HepG2 (cell line): ENCODE results near the gene NPBWR2. TPM values are rescaled to one million over a fixed set of nuclear protein-coding genes. Genes with fewer than 3 reads are reported as not detected.

Experiments used
- ARID2 ChIP-seq: sonication (generic); formaldehyde crosslinking; IDR thresholded peaks from 2 replicates; pipeline ENCODE4 v1.8.1; 2022; ENCODE audit warnings: mild to moderate bottlenecking, missing genetic modification reagents, borderline replicate concordance
- CEBPB ChIP-seq: IDR thresholded peaks from 2 replicates; pipeline ENCODE4 v1.6.1; 2011; ENCODE audit warnings: low read depth, low read length, improper control_type of control experiment, borderline replicate concordance
- HNRNPK ChIP-seq: fragments of 200-400 bp; formaldehyde crosslinking; IDR thresholded peaks from 2 replicates; pipeline ENCODE4 v1.6.1; 2018; ENCODE audit warnings: low read length, low read depth, moderate library complexity, mild to moderate bottlenecking; ENCODE audit not compliant: poor library complexity, severe bottlenecking
- HOXD1 ChIP-seq: sonication (generic); formaldehyde crosslinking; IDR thresholded peaks from 2 replicates; pipeline ENCODE4 v1.5.0; 2020; ENCODE audit warnings: missing genetic modification reagents
- NCOA5 ChIP-seq: sonication (generic); formaldehyde crosslinking; IDR thresholded peaks from 2 replicates; pipeline ENCODE4 v1.4.0; 2020; ENCODE audit warnings: missing genetic modification reagents
- PCBP1 ChIP-seq: fragments of 200-400 bp; formaldehyde crosslinking; IDR thresholded peaks from 2 replicates; pipeline ENCODE4 v1.6.1; 2017; ENCODE audit warnings: mild to moderate bottlenecking, low read depth, low read length, borderline replicate concordance
- PHF8 ChIP-seq: sonication (generic); formaldehyde crosslinking; IDR thresholded peaks from 2 replicates; pipeline ENCODE4 v1.5.0; 2020; ENCODE audit warnings: missing genetic modification reagents
- POGZ ChIP-seq: sonication (generic); formaldehyde crosslinking; IDR thresholded peaks from 2 replicates; pipeline ENCODE4 v1.4.0; 2020; ENCODE audit warnings: mild to moderate bottlenecking, missing genetic modification reagents
- RARG ChIP-seq: sonication (generic); formaldehyde crosslinking; IDR thresholded peaks from 2 replicates; pipeline ENCODE4 v1.4.0; 2020; ENCODE audit warnings: low read depth, mild to moderate bottlenecking, missing genetic modification reagents
- SAFB2 ChIP-seq: sonication (generic); formaldehyde crosslinking; IDR thresholded peaks from 2 replicates; pipeline ENCODE4 v1.5.1; 2020; ENCODE audit warnings: missing genetic modification reagents, low read depth, mild to moderate bottlenecking, borderline replicate concordance
- SALL2 ChIP-seq: sonication (generic); formaldehyde crosslinking; IDR thresholded peaks from 2 replicates; pipeline ENCODE4 v1.8.1; 2023; ENCODE audit warnings: mild to moderate bottlenecking, missing genetic modification reagents, inconsistent platforms
- SMARCE1 ChIP-seq: fragments of 450-650 bp; IDR thresholded peaks from 2 replicates; pipeline ENCODE4 v1.6.1; 2017; ENCODE audit warnings: borderline replicate concordance
- TEAD2 ChIP-seq: sonication (generic); formaldehyde crosslinking; IDR thresholded peaks from 2 replicates; pipeline ENCODE4 v1.9.0; 2021; ENCODE audit warnings: missing genetic modification reagents
- YEATS2 ChIP-seq: sonication (generic); formaldehyde crosslinking; IDR thresholded peaks from 2 replicates; pipeline ENCODE4 v1.4.0; 2020; ENCODE audit warnings: missing genetic modification reagents, borderline replicate concordance
- ZEB1 ChIP-seq: IDR thresholded peaks from 2 replicates; pipeline ENCODE4 v1.6.1; 2012; ENCODE audit warnings: mild to moderate bottlenecking, low read depth, inconsistent platforms; ENCODE audit not compliant: insufficient replicate concordance
- ZFP91 ChIP-seq: sonication (generic); formaldehyde crosslinking; IDR thresholded peaks from 2 replicates; pipeline ENCODE4 v1.9.0; 2022; ENCODE audit warnings: missing genetic modification reagents, mild to moderate bottlenecking, borderline replicate concordance
- ZNF496 ChIP-seq: sonication (generic); formaldehyde crosslinking; IDR thresholded peaks from 2 replicates; pipeline ENCODE4 v1.8.1; 2023; ENCODE audit warnings: mild to moderate bottlenecking, moderate library complexity, missing genetic modification reagents; ENCODE audit not compliant: insufficient replicate concordance
- ZNF558 ChIP-seq: sonication (generic); formaldehyde crosslinking; IDR thresholded peaks from 2 replicates; pipeline ENCODE4 v1.9.0; 2022; ENCODE audit warnings: mild to moderate bottlenecking, missing genetic modification reagents, borderline replicate concordance
- ZNF564 ChIP-seq: sonication (generic); formaldehyde crosslinking; IDR thresholded peaks from 2 replicates; pipeline ENCODE4 v1.8.1; 2023; ENCODE audit warnings: mild to moderate bottlenecking, missing genetic modification reagents
- ZNF672 ChIP-seq: sonication (generic); formaldehyde crosslinking; IDR thresholded peaks from 2 replicates; pipeline ENCODE4 v1.8.1; 2022; ENCODE audit warnings: missing genetic modification reagents
- ZNF724P ChIP-seq: sonication (generic); formaldehyde crosslinking; IDR thresholded peaks from 2 replicates; pipeline ENCODE4 v1.8.0; 2022; ENCODE audit warnings: missing genetic modification reagents, borderline replicate concordance
- ZNF883 ChIP-seq: sonication (generic); formaldehyde crosslinking; IDR thresholded peaks from 2 replicates; pipeline ENCODE4 v1.5.1; 2020; ENCODE audit warnings: mild to moderate bottlenecking, missing genetic modification reagents; ENCODE audit errors: not compliant biosample characterization
- ZSCAN20 ChIP-seq: sonication (generic); formaldehyde crosslinking; IDR thresholded peaks from 2 replicates; pipeline ENCODE4 v1.4.0; 2020; ENCODE audit warnings: missing genetic modification reagents, mild to moderate bottlenecking, borderline replicate concordance
- ZSCAN30 ChIP-seq: sonication (generic); formaldehyde crosslinking; IDR thresholded peaks from 2 replicates; pipeline ENCODE4 v1.5.0; 2020; ENCODE audit warnings: mild to moderate bottlenecking, missing genetic modification reagents
- polyA plus RNA-seq, 8 experiments: library from polyadenylated mRNA; depleted of rRNA in 3 of 8; stranded (reverse) in 7 of 8; unstranded in 1 of 8; fragments of >200 nt; fragmentation: Illumina TruSeq in 4 of 8; extraction: Trizol in 4 of 8; gene quantifications; 2 replicates each; pipeline versions ENCODE4 v1.2.1 to v1.2.3, GENCODE V29; 2011 to 2016; ENCODE audit warnings: low read depth in 4 of 8, missing spikeins in 1 of 8, mixed read lengths in 1 of 8; ENCODE audit not compliant: insufficient read depth in 1 of 8
- total RNA-seq, 5 experiments: library from RNA; depleted of rRNA; stranded (reverse); fragments of >200 nt; fragmentation: Illumina TruSeq; extraction: Trizol; gene quantifications; 2 replicates each; pipeline ENCODE4 v1.2.3, GENCODE V29; 2016; ENCODE audit warnings: low read depth in 1 of 5
- TF ChIP-seq, protein P1 (sequence below): sonication (generic); formaldehyde crosslinking; IDR thresholded peaks from 2 replicates; pipeline ENCODE4 v1.5.1; 2020; ENCODE audit warnings: mild to moderate bottlenecking, moderate library complexity, missing genetic modification reagents
- TF ChIP-seq, protein P2 (sequence below): sonication (generic); formaldehyde crosslinking; IDR thresholded peaks from 2 replicates; pipeline ENCODE4 v1.8.0; 2022; ENCODE audit warnings: missing genetic modification reagents, mild to moderate bottlenecking, inconsistent platforms, borderline replicate concordance

NPBWR2 gene
- total and polyA plus RNA-seq, 2 of the 13 experiments (the other 11 are each of a cell fraction or from before 2014, with no cell fraction given) = not detected

GRCh38 chr20:64079273-64080012 is 27.9 kb downstream of the NPBWR2 start, which contains the start of gene RGS19 (continued):
- TF ChIP-seq SALL2 (CRISPR knock-in tag) = peak; percentile 68
- TF ChIP-seq ZFP91 (CRISPR knock-in tag) = peak; percentile 73; the same call in 1 of the 2 replicates
- peak; percentile 59 for TF ChIP-seq ZSCAN20 (CRISPR knock-in tag)
- TF ChIP-seq POGZ (CRISPR knock-in tag) = no peak
- TF ChIP-seq NCOA5 = no peak
- no peak for TF ChIP-seq ZNF883 (CRISPR knock-in tag)
- no peak for TF ChIP-seq ZNF564 (CRISPR knock-in tag)
- no peak for TF ChIP-seq ZEB1
- TF ChIP-seq TEAD2 (CRISPR knock-in tag) = no peak
- 0 out of 2 replicates have a peak, but pooled peaks have one; percentile 86 for TF ChIP-seq PCBP1
- no peak for TF ChIP-seq ZSCAN30 (CRISPR knock-in tag)
- no peak for TF ChIP-seq SMARCE1
- TF ChIP-seq CEBPB = no peak
- no peak for TF ChIP-seq ZNF558 (CRISPR knock-in tag)
- no peak for TF ChIP-seq ZNF672 (CRISPR knock-in tag)
- TF ChIP-seq, protein P1, sequence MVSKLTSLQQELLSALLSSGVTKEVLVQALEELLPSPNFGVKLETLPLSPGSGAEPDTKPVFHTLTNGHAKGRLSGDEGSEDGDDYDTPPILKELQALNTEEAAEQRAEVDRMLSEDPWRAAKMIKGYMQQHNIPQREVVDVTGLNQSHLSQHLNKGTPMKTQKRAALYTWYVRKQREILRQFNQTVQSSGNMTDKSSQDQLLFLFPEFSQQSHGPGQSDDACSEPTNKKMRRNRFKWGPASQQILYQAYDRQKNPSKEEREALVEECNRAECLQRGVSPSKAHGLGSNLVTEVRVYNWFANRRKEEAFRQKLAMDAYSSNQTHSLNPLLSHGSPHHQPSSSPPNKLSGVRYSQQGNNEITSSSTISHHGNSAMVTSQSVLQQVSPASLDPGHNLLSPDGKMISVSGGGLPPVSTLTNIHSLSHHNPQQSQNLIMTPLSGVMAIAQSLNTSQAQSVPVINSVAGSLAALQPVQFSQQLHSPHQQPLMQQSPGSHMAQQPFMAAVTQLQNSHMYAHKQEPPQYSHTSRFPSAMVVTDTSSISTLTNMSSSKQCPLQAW (CRISPR knock-in tag) = peak; percentile 66; the same call in 1 of the 2 replicates
- TF ChIP-seq HOXD1 = no peak
- TF ChIP-seq SAFB2 (CRISPR knock-in tag) = 0 out of 2 replicates have a peak, but pooled peaks have one; percentile 75
- TF ChIP-seq, protein P2, sequence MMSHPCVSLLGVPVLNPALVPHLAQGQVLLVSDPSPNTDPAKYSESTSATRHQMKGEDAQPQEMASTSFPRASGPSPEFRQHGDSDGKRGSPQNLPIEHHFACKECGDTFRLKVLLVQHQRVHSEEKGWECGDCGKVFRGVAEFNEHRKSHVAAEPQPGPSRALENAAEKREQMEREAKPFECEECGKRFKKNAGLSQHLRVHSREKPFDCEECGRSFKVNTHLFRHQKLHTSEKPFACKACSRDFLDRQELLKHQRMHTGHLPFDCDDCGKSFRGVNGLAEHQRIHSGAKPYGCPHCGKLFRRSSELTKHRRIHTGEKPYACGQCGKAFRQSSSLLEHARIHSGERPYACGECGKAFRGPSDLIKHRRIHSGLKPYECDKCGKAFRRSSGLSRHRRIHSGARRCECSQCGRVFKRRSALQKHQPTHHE (CRISPR knock-in tag) = no peak
- peak; percentile 18; the same call in 1 of the 2 replicates for TF ChIP-seq YEATS2
- 0 out of 2 replicates have a peak, but pooled peaks have one; percentile 62 for TF ChIP-seq ZNF724P (CRISPR knock-in tag)
- TF ChIP-seq ZNF496 (CRISPR knock-in tag) = no peak
- TF ChIP-seq HNRNPK = peak; percentile 39
- no peak for TF ChIP-seq ARID2 (CRISPR knock-in tag)
- TF ChIP-seq PHF8 (CRISPR knock-in tag) = peak; percentile 55
- no peak for TF ChIP-seq RARG (CRISPR knock-in tag)
